Vagina (tissue), 2 donors: Measurements from ENCODE around the gene CCDC27. TPM values are rescaled to one million over a fixed set of nuclear protein-coding genes. Genes with fewer than 3 reads are reported as not detected.

ENCODE experiments used
- DNase-seq, 2 donors: peaks; one replicate each; pipeline ENCODE4 v3.0.0-alpha.2; 2017; ENCODE audit errors: extremely low spot score in 2 of 2
- H3K27ac ChIP-seq: fragments of 200-600 bp; sonication (generic); one replicate; pipeline ENCODE4 v1.5.1; 2019
- H3K27me3 ChIP-seq: fragments of 200-600 bp; sonication (generic); one replicate; pipeline ENCODE4 v1.5.1; 2019
- H3K36me3 ChIP-seq, 2 donors: fragments of 200-600 bp; sonication (generic); one replicate each; pipeline ENCODE4 v1.5.1; 2017 to 2019
- H3K4me1 ChIP-seq: fragments of 200-600 bp; sonication (generic); one replicate; pipeline ENCODE4 v1.5.1; 2019
- H3K4me3 ChIP-seq, 2 donors: fragments of 200-600 bp; sonication (generic); 1 replicate in 1 of 2; 2 replicates in 1 of 2; pipeline ENCODE4 v1.5.1; 2016 to 2019
- H3K9me3 ChIP-seq: fragments of 200-600 bp; sonication (generic); one replicate; pipeline ENCODE4 v1.5.1; 2019
- POLR2A ChIP-seq, 2 donors: fragments of 450-650 bp; IDR thresholded peaks; one replicate each; pipeline ENCODE4 v1.6.1; 2017; ENCODE audit warnings: antibody characterized with exemption in 2 of 2, mild to moderate bottlenecking in 2 of 2, moderate library complexity in 2 of 2
- POLR2AphosphoS5 ChIP-seq, 2 donors: sonication (generic); formaldehyde crosslinking; IDR thresholded peaks; one replicate each; pipeline ENCODE4 v1.9.0; 2017; ENCODE audit warnings: antibody characterized with exemption in 2 of 2, mild to moderate bottlenecking in 2 of 2, low read depth in 1 of 2; ENCODE audit not compliant: insufficient read depth in 1 of 2
- intact Hi-C: fragments of 100-400 bp; cut with DNase I; formaldehyde crosslinking; loops from one replicate; pipeline ENCODE4 v1.15.1; 2023
- total RNA-seq: library from RNA; depleted of rRNA; stranded (reverse); fragments of >200 nt; gene quantifications from one replicate; pipeline ENCODE4 v1.2.3, GENCODE V29; 2016
- TF ChIP-seq, protein P1 (sequence below), 3 experiments: fragments of 450-650 bp in 2 of 3; fragments of 200-600 bp in 1 of 3; sonication (generic) in 1 of 3; IDR thresholded peaks; one replicate each; pipeline ENCODE4 v1.5.1; 2017 to 2019; ENCODE audit warnings: antibody characterized with exemption in 3 of 3, mild to moderate bottlenecking in 2 of 3, moderate library complexity in 2 of 3

Gene CCDC27
- total RNA-seq, 1 donor from 2014 or later: not detected

DNA sequence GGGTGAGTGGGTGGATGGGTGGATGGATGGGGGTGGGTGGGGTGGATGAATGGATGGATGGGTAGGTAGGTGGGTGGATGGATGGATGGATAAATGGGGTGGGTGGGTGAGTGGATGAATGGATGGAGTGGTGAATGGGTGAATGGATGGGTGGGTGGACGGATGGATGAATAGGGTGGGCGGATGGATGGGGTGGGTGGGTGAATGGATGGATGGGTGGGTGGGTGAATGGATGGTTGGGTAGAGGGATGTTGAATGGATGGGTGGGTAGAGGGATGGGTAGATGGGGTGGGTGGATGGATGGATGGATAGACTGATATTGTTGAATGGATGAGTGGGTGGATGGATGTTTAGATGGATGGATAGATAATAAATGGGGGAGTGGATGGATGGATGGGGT lies 26.9 kb upstream of the CCDC27 start:
- Histone ChIP-seq H3K9me3 (no peaks in the 10 kb centered on the region), H3K4me3 (no peak overlapping the region), H3K4me1 (no peaks in the 10 kb centered on the region), H3K27ac (no peak overlapping the region), H3K27me3 (no peaks in the 10 kb centered on the region), H3K36me3 (no peaks in the 10 kb centered on the region)
- DNase-seq: no peak
- TF ChIP-seq, protein P1, sequence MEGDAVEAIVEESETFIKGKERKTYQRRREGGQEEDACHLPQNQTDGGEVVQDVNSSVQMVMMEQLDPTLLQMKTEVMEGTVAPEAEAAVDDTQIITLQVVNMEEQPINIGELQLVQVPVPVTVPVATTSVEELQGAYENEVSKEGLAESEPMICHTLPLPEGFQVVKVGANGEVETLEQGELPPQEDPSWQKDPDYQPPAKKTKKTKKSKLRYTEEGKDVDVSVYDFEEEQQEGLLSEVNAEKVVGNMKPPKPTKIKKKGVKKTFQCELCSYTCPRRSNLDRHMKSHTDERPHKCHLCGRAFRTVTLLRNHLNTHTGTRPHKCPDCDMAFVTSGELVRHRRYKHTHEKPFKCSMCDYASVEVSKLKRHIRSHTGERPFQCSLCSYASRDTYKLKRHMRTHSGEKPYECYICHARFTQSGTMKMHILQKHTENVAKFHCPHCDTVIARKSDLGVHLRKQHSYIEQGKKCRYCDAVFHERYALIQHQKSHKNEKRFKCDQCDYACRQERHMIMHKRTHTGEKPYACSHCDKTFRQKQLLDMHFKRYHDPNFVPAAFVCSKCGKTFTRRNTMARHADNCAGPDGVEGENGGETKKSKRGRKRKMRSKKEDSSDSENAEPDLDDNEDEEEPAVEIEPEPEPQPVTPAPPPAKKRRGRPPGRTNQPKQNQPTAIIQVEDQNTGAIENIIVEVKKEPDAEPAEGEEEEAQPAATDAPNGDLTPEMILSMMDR (IDR thresholded peaks at IDR 0.05): no peak
- intact Hi-C loops: no loop called here

DNA sequence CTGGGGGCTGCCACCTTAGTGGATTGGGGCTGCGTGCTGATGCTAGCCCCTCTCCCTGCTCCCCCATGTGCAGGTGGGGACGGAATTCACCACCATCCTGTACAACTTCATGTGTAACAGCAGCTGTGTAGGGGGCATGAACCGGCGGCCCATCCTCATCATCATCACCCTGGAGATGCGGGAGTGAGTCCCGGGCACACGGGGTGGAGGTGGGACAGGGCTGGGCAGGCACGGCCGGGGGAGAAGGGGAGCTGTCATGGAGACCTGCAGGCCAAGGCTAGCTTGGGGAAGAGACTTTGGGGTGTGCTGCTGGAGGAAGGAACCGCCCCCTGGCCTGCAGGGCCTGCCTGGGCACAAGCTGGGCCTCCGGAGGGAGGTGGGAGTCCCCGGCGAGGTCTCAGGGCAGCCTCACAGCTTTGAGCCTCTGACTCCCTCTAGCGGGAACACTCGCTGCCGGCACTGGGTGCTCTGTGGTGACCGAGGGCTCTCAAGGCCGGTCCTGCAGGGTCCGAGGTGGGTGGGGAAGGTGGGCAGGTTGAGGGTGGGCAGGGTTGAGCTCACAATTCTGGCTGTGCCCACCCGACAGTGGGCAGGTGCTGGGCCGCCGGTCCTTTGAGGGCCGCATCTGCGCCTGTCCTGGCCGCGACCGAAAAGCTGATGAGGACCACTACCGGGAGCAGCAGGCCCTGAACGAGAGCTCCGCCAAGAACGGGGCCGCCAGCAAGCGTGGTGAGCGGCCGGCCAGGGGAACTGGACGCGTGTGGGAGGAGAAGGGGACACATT lies 25.0 kb upstream of the CCDC27 start:
- Histone ChIP-seq H3K27ac (no peak overlapping the region), H3K4me1 (no peaks in the 10 kb centered on the region), H3K4me3 (no peak overlapping the region), H3K27me3 (no peaks in the 10 kb centered on the region), H3K36me3 (no peaks in the 10 kb centered on the region), H3K9me3 (no peaks in the 10 kb centered on the region)
- intact Hi-C loops: no loop called here
- DNase-seq: no peak
- TF ChIP-seq POLR2A (IDR thresholded peaks at IDR 0.05) (no peak), POLR2AphosphoS5 (IDR thresholded peaks at IDR 0.05; ENCODE audit: insufficient read depth in 1 of 2, low read depth in 1 of 2) (no peak)
- TF ChIP-seq, protein P1 (IDR thresholded peaks at IDR 0.05): no peak

DNA sequence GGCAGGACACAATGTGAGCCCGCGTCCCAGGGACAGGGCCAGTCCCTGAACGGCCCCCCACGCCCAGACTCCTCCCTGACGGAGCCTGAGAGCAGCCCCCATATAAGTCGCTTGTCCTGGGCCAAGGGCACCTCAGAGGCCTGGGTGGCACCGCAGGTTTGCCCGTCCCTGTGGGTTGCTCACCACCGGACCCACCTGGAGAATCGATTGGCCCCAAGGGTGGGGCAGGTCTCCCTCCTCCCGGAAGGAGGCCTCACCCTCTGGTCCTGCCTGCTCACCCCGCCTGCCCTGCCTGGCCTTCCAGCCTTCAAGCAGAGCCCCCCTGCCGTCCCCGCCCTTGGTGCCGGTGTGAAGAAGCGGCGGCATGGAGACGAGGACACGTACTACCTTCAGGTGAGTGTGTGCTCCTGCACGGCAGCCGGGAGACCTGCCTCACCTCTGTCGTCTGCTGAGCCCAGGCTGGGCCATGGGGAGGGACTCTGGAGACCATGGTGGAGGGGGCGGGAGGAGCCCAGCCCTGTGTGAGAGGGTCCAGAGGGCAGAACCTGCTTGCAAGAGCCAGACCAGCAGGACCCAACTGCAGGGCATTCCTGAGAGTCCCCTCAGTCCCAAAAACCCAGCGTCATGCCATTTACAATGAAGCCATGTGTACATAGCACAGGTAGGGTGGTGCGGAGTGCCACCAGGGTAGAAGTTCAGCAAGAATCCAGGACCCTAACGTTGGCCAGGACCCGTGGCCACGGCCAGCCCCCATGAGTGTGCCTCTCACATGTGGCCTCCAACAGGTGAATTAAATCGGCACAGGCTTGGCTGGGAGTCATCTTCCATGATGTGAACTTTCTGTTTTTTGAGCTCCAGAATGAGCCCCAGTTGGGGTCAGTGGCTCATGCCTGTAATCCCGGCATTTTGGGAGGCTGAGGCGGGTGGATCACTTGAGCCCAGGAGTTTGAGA lies 24.1 kb upstream of the CCDC27 start:
- Histone ChIP-seq H3K27ac (no peak overlapping the region), H3K4me1 (no peaks in the 10 kb centered on the region), H3K4me3 (no peak overlapping the region), H3K27me3 (no peaks in the 10 kb centered on the region), H3K9me3 (no peaks in the 10 kb centered on the region), H3K36me3 (no peaks in the 10 kb centered on the region)
- intact Hi-C loops: no loop called here
- DNase-seq: no peak
- TF ChIP-seq POLR2AphosphoS5 (IDR thresholded peaks at IDR 0.05; ENCODE audit: insufficient read depth in 1 of 2, low read depth in 1 of 2) (no peak), POLR2A (IDR thresholded peaks at IDR 0.05) (no peak)
- TF ChIP-seq, protein P1 (IDR thresholded peaks at IDR 0.05): no peak

DNA sequence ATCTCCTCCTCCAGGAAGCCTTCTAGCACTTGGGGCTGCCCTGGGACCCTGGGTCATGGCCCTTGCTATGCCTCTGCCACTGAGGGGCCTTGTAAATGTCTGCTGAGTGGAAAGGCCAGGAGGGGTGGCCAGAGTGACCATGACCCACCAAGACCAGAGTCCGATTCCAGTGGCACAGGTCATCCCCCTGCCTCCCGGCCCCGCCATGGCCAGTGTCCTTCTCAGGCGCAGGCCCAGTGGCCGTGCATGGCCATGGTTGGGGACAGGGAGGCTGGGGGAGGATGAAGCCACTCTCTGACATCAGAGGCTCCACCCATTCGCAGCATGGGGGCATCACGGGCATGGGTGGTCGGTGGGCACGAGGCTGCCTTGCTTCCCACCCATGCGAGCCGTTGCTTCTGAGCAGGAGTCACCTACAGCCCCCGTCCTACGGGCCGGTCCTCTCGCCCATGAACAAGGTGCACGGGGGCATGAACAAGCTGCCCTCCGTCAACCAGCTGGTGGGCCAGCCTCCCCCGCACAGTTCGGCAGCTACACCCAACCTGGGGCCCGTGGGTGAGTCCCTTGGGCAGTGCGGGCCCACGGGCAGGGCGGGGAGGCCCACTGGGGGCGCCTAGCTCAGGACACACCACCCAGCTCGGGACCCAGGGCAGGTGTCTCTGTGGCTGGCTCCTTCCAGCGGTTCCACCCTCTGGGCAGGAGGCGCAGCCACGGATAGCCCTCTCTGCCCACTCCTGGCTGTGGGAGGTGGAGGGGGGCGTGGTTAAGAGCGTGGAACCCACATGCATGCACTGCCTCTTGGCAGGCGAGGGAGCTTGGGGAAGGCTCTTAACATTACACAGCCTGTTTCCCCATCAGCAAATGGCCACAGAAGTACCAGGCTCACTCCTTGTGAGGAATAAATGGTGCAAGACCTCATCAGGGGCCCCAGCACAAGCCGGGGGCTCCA lies 22.4 kb upstream of the CCDC27 start:
- Histone ChIP-seq H3K9me3 (no peaks in the 10 kb centered on the region), H3K4me1 (no peaks in the 10 kb centered on the region), H3K27ac (no peak overlapping the region), H3K36me3 (no peaks in the 10 kb centered on the region), H3K4me3 (no peak overlapping the region), H3K27me3 (no peaks in the 10 kb centered on the region)
- DNase-seq: no peak
- intact Hi-C loops: no loop called here
- TF ChIP-seq, protein P1 (IDR thresholded peaks at IDR 0.05): no peak
- no peak for TF ChIP-seq POLR2AphosphoS5 (IDR thresholded peaks at IDR 0.05; ENCODE audit: insufficient read depth in 1 of 2, low read depth in 1 of 2)
- no peak for TF ChIP-seq POLR2A (IDR thresholded peaks at IDR 0.05)
